Endothelial cell of umbilical vein (primary cell): ENCODE measurements around the gene CTF1. TPM values are rescaled to one million over a fixed set of nuclear protein-coding genes. Genes with fewer than 3 reads are reported as not detected.

ENCODE experiments used
- BruUV-seq: library from RNA; stranded (reverse); fragments of 400-500 nt; replicated peaks from 2 replicates; lab custom pipeline; 2021; lab: Mats Ljungman, UMichigan
- CTCF ChIA-PET: fragments of 300-600, 350-600 bp; sonication (Branson Sonifier 250); formaldehyde crosslinking; loops from one replicate; lab custom pipeline; 2021; ENCODE audit warnings: antibody characterized with exemption, inconsistent platforms; lab: Charles Lee
- POLR2A ChIA-PET: fragments of 300-600, 350-600 bp; sonication (Branson Sonifier 250); formaldehyde crosslinking; loops from one replicate; lab custom pipeline; 2021; ENCODE audit warnings: antibody characterized with exemption, inconsistent platforms; lab: Charles Lee
- DNase-seq: peaks from one replicate; pipeline ENCODE4 v3.0.0-alpha.2; 2011; ENCODE audit warnings: low read depth, low spot score
- FAIRE-seq: peaks from 2 replicates; lab custom pipeline; 2011; peaks lifted over from hg19 to GRCh38; lab: Jason Lieb, UNC
- H2AFZ ChIP-seq: 2 replicates; pipeline ENCODE4 v1.6.0; 2012; ENCODE audit warnings: low read depth, low read length, control low read depth, inconsistent platforms
- H3K27ac ChIP-seq: 2 replicates; pipeline ENCODE4 v1.5.1; 2011; ENCODE audit warnings: low read depth, mild to moderate bottlenecking, control low read depth, low read length, moderate library complexity; ENCODE audit not compliant: insufficient read depth
- H3K27me3 ChIP-seq, 2 experiments: 2 replicates each; pipeline versions ENCODE4 v1.6.0 to v1.6.1; 2011; ENCODE audit warnings: low read length in 2 of 2, mixed read lengths in 1 of 2; ENCODE audit not compliant: control insufficient read depth in 2 of 2, insufficient read depth in 2 of 2
- H3K36me3 ChIP-seq, 2 experiments: 2 replicates in 1 of 2; 3 replicates in 1 of 2; pipeline ENCODE4 v1.5.1; 2011; ENCODE audit warnings: low read length in 2 of 2, mild to moderate bottlenecking in 1 of 2, moderate library complexity in 1 of 2; ENCODE audit not compliant: control insufficient read depth in 2 of 2, insufficient read depth in 2 of 2; ENCODE audit errors: extremely low read depth in 1 of 2
- H3K4me1 ChIP-seq: 3 replicates; pipeline ENCODE4 v1.5.1; 2011; ENCODE audit warnings: mild to moderate bottlenecking, low read length; ENCODE audit not compliant: control insufficient read depth, insufficient read depth; ENCODE audit errors: extremely low read depth
- H3K4me2 ChIP-seq: 2 replicates; pipeline ENCODE4 v1.6.1; 2011; ENCODE audit warnings: low read length, control low read depth, mixed read lengths; ENCODE audit not compliant: insufficient read depth
- H3K4me3 ChIP-seq, 3 experiments: fragments of 200-600 bp in 1 of 3; sonication (generic), shearing (Covaris generic) in 1 of 3; replicated peaks in 1 of 3; 2 replicates each; pipeline ENCODE4 v1.5.1; 2011 to 2016; ENCODE audit warnings: control low read depth in 3 of 3, low read length in 3 of 3, mild to moderate bottlenecking in 2 of 3, inconsistent platforms in 1 of 3, low read depth in 1 of 3, moderate library complexity in 1 of 3; ENCODE audit not compliant: insufficient read depth in 1 of 3
- H3K79me2 ChIP-seq: 2 replicates; pipeline ENCODE4 v1.6.0; 2012; ENCODE audit warnings: low read length, inconsistent platforms; ENCODE audit not compliant: control insufficient read depth, insufficient read depth
- H3K9ac ChIP-seq: replicated peaks from 2 replicates; pipeline ENCODE3; 2011; ENCODE audit warnings: low read length, control low read depth; ENCODE audit not compliant: insufficient read depth; ENCODE audit errors: extremely low read depth
- H3K9me1 ChIP-seq: replicated peaks from 3 replicates; pipeline ENCODE4 v1.6.0; 2011; ENCODE audit warnings: mild to moderate bottlenecking, low read length; ENCODE audit not compliant: control insufficient read depth, insufficient read depth; ENCODE audit errors: extremely low read depth
- H3K9me3 ChIP-seq: replicated peaks from 2 replicates; pipeline ENCODE4 v1.5.1; 2012; ENCODE audit warnings: low read length, inconsistent platforms; ENCODE audit not compliant: control insufficient read depth, insufficient read depth
- H4K20me1 ChIP-seq: replicated peaks from 2 replicates; pipeline ENCODE3; 2011; ENCODE audit warnings: mild to moderate bottlenecking, low read length; ENCODE audit not compliant: control insufficient read depth, insufficient read depth; ENCODE audit errors: extremely low read depth
- EZH2 ChIP-seq: IDR thresholded peaks from 2 replicates; pipeline ENCODE4 v1.6.1; 2012; ENCODE audit warnings: borderline replicate concordance, low read depth, mild to moderate bottlenecking, moderate library complexity, low read length, inconsistent platforms; ENCODE audit not compliant: severe bottlenecking
- FOS ChIP-seq: IDR thresholded peaks from 2 replicates; pipeline ENCODE4 v1.6.1; 2011; ENCODE audit warnings: mild to moderate bottlenecking, low read length, moderate library complexity, borderline replicate concordance; ENCODE audit not compliant: insufficient read depth
- GATA2 ChIP-seq: IDR thresholded peaks from 2 replicates; pipeline ENCODE4 v1.7.0; 2011; ENCODE audit warnings: low read depth, mild to moderate bottlenecking, moderate library complexity, mixed read lengths, low read length; ENCODE audit not compliant: insufficient read length, insufficient read depth
- JUN ChIP-seq: IDR thresholded peaks from 2 replicates; pipeline ENCODE4 v1.6.1; 2011; ENCODE audit warnings: borderline replicate concordance, low read depth; ENCODE audit not compliant: insufficient read length, insufficient read depth
- MYC ChIP-seq: IDR thresholded peaks from one replicate; pipeline ENCODE4 v1.6.1; 2011; ENCODE audit warnings: mild to moderate bottlenecking, low read depth, low read length
- POLR2A ChIP-seq: IDR thresholded peaks from 2 replicates; pipeline ENCODE4 v1.6.1; 2012; ENCODE audit warnings: low read depth, mild to moderate bottlenecking, control low read depth, low read length
- POLR2AphosphoS5 ChIP-seq: IDR thresholded peaks from 2 replicates; pipeline ENCODE4 v1.6.1; 2012; ENCODE audit warnings: low read depth, mild to moderate bottlenecking, control low read depth, low read length, moderate library complexity; ENCODE audit not compliant: insufficient read depth
- dilution Hi-C: fragments of 300-500 bp; cut with MboI; formaldehyde crosslinking; loops from one replicate; pipeline ENCODE4 v1.15.0; 2019; ENCODE audit warnings: low sequenced_read_pairs; ENCODE audit not compliant: extremely low pct_ligation_motif_present
- intact Hi-C: fragments of 100-400 bp; cut with micrococcal nuclease; formaldehyde crosslinking; loops from one replicate; pipeline ENCODE4 v1.10.0; 2022
- polyA plus RNA-seq, 4 experiments: library from polyadenylated mRNA; depleted of rRNA in 3 of 4; stranded (reverse) in 3 of 4; unstranded in 1 of 4; fragments of >200 nt; gene quantifications; 2 replicates each; pipeline versions ENCODE4 v1.2.1 to v1.2.3, GENCODE V29; 2011 to 2012; ENCODE audit warnings: missing spikeins in 1 of 4
- total RNA-seq: library from RNA; stranded (reverse); gene quantifications from 2 replicates; pipeline ENCODE4 v1.2.3, GENCODE V29; 2021
- TF ChIP-seq, protein P1 (sequence below), 2 donors: IDR thresholded peaks; 1 replicate in 1 of 2; 2 replicates in 1 of 2; pipeline ENCODE4 v1.5.1; 2011; ENCODE audit warnings: low read length in 2 of 2, mild to moderate bottlenecking in 2 of 2, moderate library complexity in 2 of 2, control low read depth in 1 of 2, inconsistent platforms in 1 of 2, low read depth in 1 of 2; ENCODE audit not compliant: insufficient read depth in 1 of 2; ENCODE audit errors: extremely low read depth in 1 of 2
- TF ChIP-seq, protein P2 (sequence below): IDR thresholded peaks from 2 replicates; pipeline ENCODE4 v1.6.1; 2011; ENCODE audit not compliant: insufficient read depth, insufficient read length

The CTF1 gene
- total and polyA plus RNA-seq, 2 donors (not counting 3 experiments of a cell fraction or from before 2014, with no cell fraction given) = 1.5 to 4.7 TPM

GRCh38 chr16:30885196-30885595, 11.2 kb upstream of the CTF1 start:
- ChIA-PET POLR2A (no interaction called here), CTCF (interaction anchor here (1.3 to 1.9 kb wide), 2 partner anchors 16 to 40 kb away, joined by 3 to 4 read pairs; no protein-coding TSS in a partner anchor)
- intact Hi-C loops (no loop called here), dilution Hi-C loops (no loop called here)
- TF ChIP-seq, protein P1, sequence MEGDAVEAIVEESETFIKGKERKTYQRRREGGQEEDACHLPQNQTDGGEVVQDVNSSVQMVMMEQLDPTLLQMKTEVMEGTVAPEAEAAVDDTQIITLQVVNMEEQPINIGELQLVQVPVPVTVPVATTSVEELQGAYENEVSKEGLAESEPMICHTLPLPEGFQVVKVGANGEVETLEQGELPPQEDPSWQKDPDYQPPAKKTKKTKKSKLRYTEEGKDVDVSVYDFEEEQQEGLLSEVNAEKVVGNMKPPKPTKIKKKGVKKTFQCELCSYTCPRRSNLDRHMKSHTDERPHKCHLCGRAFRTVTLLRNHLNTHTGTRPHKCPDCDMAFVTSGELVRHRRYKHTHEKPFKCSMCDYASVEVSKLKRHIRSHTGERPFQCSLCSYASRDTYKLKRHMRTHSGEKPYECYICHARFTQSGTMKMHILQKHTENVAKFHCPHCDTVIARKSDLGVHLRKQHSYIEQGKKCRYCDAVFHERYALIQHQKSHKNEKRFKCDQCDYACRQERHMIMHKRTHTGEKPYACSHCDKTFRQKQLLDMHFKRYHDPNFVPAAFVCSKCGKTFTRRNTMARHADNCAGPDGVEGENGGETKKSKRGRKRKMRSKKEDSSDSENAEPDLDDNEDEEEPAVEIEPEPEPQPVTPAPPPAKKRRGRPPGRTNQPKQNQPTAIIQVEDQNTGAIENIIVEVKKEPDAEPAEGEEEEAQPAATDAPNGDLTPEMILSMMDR (IDR thresholded peaks at IDR 0.05; ENCODE audit: extremely low read depth in 1 of 2, insufficient read depth in 1 of 2, low read depth in 1 of 2, low read length in 2 of 2) = no peak
- TF ChIP-seq EZH2 (no peak), POLR2A (no peak), GATA2 (no peak), MYC (no peak), FOS (no peak), JUN (no peak), POLR2AphosphoS5 (no peak)
- TF ChIP-seq, protein P2, sequence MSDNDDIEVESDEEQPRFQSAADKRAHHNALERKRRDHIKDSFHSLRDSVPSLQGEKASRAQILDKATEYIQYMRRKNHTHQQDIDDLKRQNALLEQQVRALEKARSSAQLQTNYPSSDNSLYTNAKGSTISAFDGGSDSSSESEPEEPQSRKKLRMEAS = no peak
- H3K36me3 ChIP-seq = peaks cover 2 to 15% of the 10 kb centered on the region in 2 experiments
- no peak overlapping the region for H3K9ac ChIP-seq
- DNase-seq (no peak), FAIRE-seq (no peak)
- no peak overlapping the region for H3K4me2 ChIP-seq
- BruUV-seq = no TSS peak
- no peaks in the 10 kb centered on the region for H3K27me3 ChIP-seq
- no peaks in the 10 kb centered on the region for H3K9me1 ChIP-seq
- no peaks in the 10 kb centered on the region for H3K4me1 ChIP-seq
- H2AFZ ChIP-seq = no peak overlapping the region
- no peaks in the 10 kb centered on the region for H3K9me3 ChIP-seq
- no peaks in the 10 kb centered on the region for H4K20me1 ChIP-seq
- no peak overlapping the region for H3K4me3 ChIP-seq
- H3K79me2 ChIP-seq = no peaks in the 10 kb centered on the region
- H3K27ac ChIP-seq = no peak overlapping the region
